Muscle of leg (tissue), 11 donors: ENCODE results near the gene HBA2. TPM values are rescaled to one million over a fixed set of nuclear protein-coding genes. Genes with fewer than 3 reads are reported as not detected.
"Not testable (repeated sequence)": the region's sequence is repeated elsewhere in the genome, so short reads cannot be mapped to it uniquely, and the experiment has no call there.

ENCODE experiments used
- DNase-seq: peaks from one replicate; pipeline ENCODE4 v3.0.0; 2013
- H3K27ac ChIP-seq: one replicate; pipeline ENCODE4 v1.5.1; 2013; ENCODE audit warnings: mild to moderate bottlenecking, low read length, control low read depth
- H3K27me3 ChIP-seq: one replicate; pipeline ENCODE4 v1.6.1; 2013; ENCODE audit warnings: low read length; ENCODE audit not compliant: control insufficient read depth, insufficient read depth
- H3K36me3 ChIP-seq: one replicate; pipeline ENCODE4 v1.6.1; 2013; ENCODE audit warnings: low read length; ENCODE audit not compliant: control insufficient read depth, insufficient read depth
- H3K4me1 ChIP-seq: one replicate; pipeline ENCODE4 v1.6.1; 2013; ENCODE audit warnings: low read length; ENCODE audit not compliant: control insufficient read depth, insufficient read depth
- H3K4me3 ChIP-seq: one replicate; pipeline ENCODE4 v1.5.1; 2013; ENCODE audit warnings: low read length, control low read depth
- H3K9me3 ChIP-seq: replicated peaks from 2 replicates; pipeline ENCODE4 v1.6.1; 2013; ENCODE audit warnings: low read depth, low read length; ENCODE audit not compliant: control insufficient read depth
- WGBS: methylation state at CpG from one replicate; pipeline ENCODE4 v1.1.5; 2013; ENCODE audit warnings: missing lambda C conversion rate; ENCODE audit not compliant: insufficient coverage; 5-methylcytosine and 5-hydroxymethylcytosine counted together
- polyA plus RNA-seq, 8 donors: library from polyadenylated mRNA; unstranded; fragments of 120-200 nt; gene quantifications; one replicate each; pipeline versions ENCODE4 v1.2.1 to v1.2.3, GENCODE V29; 2013; ENCODE audit warnings: inconsistent platforms in 1 of 8, low replicate concordance in 1 of 8; ENCODE audit not compliant: insufficient read length in 8 of 8, insufficient read depth in 1 of 8
- total RNA-seq: library from RNA; stranded (reverse); fragments of 120-200 nt; gene quantifications from one replicate; pipeline ENCODE4 v1.2.4, GENCODE V29; 2013

HBA2 gene
- total and polyA plus RNA-seq, 9 donors: 926 to 10,285 (median 5,731) TPM

DNA sequence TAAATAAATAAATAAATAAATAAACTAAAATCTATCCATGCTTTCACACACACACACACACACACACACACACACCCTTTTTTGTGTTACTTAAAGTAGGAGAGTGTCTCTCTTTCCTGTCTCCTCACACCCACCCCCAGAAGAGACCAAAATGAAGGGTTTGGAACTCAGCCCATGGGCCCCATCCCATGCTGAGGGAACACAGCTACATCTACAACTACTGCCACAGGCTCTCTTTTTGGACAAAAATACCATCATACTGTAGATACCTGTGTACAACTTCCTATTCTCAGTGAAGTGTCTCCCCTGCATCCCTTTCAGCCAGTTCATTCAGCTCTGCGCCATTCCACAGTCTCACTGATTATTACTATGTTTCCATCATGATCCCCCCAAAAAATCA, 1.9 kb upstream of the HBA2 start:
- no peaks in the 10 kb centered on the region for H3K36me3 ChIP-seq
- peaks cover 9% of the 10 kb centered on the region for H3K4me1 ChIP-seq
- no CpG with 5 or more reads among the region's 1 CpG for WGBS
- H3K27me3 ChIP-seq: peaks cover 76% of the 10 kb centered on the region
- DNase-seq: no peak
- H3K27ac ChIP-seq: no peak overlapping the region
- no peak overlapping the region for H3K4me3 ChIP-seq
- no peaks in the 10 kb centered on the region for H3K9me3 ChIP-seq

DNA sequence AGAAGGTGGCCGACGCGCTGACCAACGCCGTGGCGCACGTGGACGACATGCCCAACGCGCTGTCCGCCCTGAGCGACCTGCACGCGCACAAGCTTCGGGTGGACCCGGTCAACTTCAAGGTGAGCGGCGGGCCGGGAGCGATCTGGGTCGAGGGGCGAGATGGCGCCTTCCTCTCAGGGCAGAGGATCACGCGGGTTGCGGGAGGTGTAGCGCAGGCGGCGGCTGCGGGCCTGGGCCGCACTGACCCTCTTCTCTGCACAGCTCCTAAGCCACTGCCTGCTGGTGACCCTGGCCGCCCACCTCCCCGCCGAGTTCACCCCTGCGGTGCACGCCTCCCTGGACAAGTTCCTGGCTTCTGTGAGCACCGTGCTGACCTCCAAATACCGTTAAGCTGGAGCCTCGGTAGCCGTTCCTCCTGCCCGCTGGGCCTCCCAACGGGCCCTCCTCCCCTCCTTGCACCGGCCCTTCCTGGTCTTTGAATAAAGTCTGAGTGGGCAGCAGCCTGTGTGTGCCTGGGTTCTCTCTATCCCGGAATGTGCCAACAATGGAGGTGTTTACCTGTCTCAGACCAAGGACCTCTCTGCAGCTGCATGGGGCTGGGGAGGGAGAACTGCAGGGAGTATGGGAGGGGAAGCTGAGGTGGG, 657 bp downstream of the HBA2 start:
- H3K36me3 ChIP-seq, H3K9me3 ChIP-seq, H3K4me3 ChIP-seq, H3K4me1 ChIP-seq, DNase-seq, H3K27ac ChIP-seq: not testable (repeated sequence)
- H3K27me3 ChIP-seq: peaks cover 68% of the 10 kb centered on the region
- WGBS: 3% methylated on average over 16 of the region's 44 CpGs

- not testable (repeated sequence) for DNase-seq
These were observed 1.5 kb downstream of the HBA2 start for GRCh38 chr16:173928-174769.

GRCh38 chr16:175011-175949, 2.6 kb downstream of the HBA2 start:
- Histone ChIP-seq H3K27me3 (peaks cover 70% of the 10 kb centered on the region), H3K4me3 (no peak overlapping the region), H3K27ac (no peak overlapping the region), H3K4me1 (peaks cover 10% of the 10 kb centered on the region), H3K9me3 (no peaks in the 10 kb centered on the region), H3K36me3 (no peaks in the 10 kb centered on the region)
- 25% methylated on average over 3 of the region's 8 CpGs for WGBS
- DNase-seq: no peak

More at GRCh38 chr16:173928-174769, 1.5 kb downstream of the HBA2 start:
- H3K27ac ChIP-seq, H3K9me3 ChIP-seq, H3K4me1 ChIP-seq, H3K36me3 ChIP-seq, H3K4me3 ChIP-seq: not testable (repeated sequence)
- peaks cover 68% of the 10 kb centered on the region for H3K27me3 ChIP-seq
- WGBS: 4% methylated on average over 5 of the region's 13 CpGs

GRCh38 chr16:176006-176405, 3.3 kb downstream of the HBA2 start:
- H3K4me3 ChIP-seq: not testable (repeated sequence)

GRCh38 chr16:176477-177382, 4.1 kb downstream of the HBA2 start, which contains the start of gene HBA1:
Gene HBA1, plus strand, starts transcription at chr16:176680. Its CDS starts 37 bp downstream, at chr16:176717.
- not testable (repeated sequence) for H3K4me3 ChIP-seq, H3K36me3 ChIP-seq, DNase-seq, H3K9me3 ChIP-seq, H3K27ac ChIP-seq
- Histone ChIP-seq H3K4me1 (peaks cover 20% of the 10 kb centered on the region), H3K27me3 (peaks cover 64% of the 10 kb centered on the region)
- WGBS: 0% methylated on average over 1 of the region's 88 CpGs

More at GRCh38 chr16:176006-176405, 3.3 kb downstream of the HBA2 start:
- H3K36me3 ChIP-seq, DNase-seq, H3K9me3 ChIP-seq, H3K27ac ChIP-seq: not testable (repeated sequence)
- peaks cover 69% of the 10 kb centered on the region for H3K27me3 ChIP-seq
- WGBS: no CpG with 5 or more reads among the region's 39 CpGs
- peaks cover 17% of the 10 kb centered on the region for H3K4me1 ChIP-seq

DNA sequence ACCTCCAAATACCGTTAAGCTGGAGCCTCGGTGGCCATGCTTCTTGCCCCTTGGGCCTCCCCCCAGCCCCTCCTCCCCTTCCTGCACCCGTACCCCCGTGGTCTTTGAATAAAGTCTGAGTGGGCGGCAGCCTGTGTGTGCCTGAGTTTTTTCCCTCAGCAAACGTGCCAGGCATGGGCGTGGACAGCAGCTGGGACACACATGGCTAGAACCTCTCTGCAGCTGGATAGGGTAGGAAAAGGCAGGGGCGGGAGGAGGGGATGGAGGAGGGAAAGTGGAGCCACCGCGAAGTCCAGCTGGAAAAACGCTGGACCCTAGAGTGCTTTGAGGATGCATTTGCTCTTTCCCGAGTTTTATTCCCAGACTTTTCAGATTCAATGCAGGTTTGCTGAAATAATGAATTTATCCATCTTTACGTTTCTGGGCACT, 4.7 kb downstream of the HBA2 start:
- H3K4me3 ChIP-seq: no peak overlapping the region
- 0% methylated on average over 6 of the region's 13 CpGs for WGBS
- H3K27ac ChIP-seq: no peak overlapping the region
- peaks cover 20% of the 10 kb centered on the region for H3K4me1 ChIP-seq
- peaks cover 60% of the 10 kb centered on the region for H3K27me3 ChIP-seq
- H3K9me3 ChIP-seq: no peaks in the 10 kb centered on the region
- no peaks in the 10 kb centered on the region for H3K36me3 ChIP-seq
- DNase-seq: peak; percentile 77

GRCh38 chr16:177981-178667, 5.4 kb downstream of the HBA2 start:
- peaks cover 60% of the 10 kb centered on the region for H3K27me3 ChIP-seq
- WGBS: 58% methylated on average over 6 of the region's 11 CpGs

DNA sequence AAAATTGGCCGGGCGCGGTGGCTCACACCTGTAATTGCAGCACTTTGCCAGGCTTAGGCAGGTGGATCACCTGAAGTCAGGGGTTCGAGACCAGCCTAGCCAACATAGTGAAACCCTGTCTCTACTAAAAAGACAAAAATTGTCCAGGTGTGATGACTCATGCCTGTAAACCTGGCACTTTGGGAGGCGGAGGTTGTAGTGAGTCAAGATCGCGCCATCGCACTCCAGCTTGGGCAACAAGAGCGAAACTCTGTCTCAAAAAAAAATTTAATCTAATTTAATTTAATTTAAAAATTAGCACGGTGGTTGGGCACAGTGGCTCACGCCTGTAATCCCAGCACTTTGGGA, 6.0 kb downstream of the HBA2 start:
- Histone ChIP-seq H3K4me1 (peaks cover 20% of the 10 kb centered on the region), H3K27ac (no peak overlapping the region)
- 76% methylated on average over 4 of the region's 11 CpGs for WGBS

More at GRCh38 chr16:177981-178667, 5.4 kb downstream of the HBA2 start:
- DNase-seq: no peak
- H3K4me1 ChIP-seq: peaks cover 20% of the 10 kb centered on the region
- H3K27ac ChIP-seq: no peak overlapping the region
- H3K4me3 ChIP-seq: no peak overlapping the region
- H3K36me3 ChIP-seq: no peaks in the 10 kb centered on the region
- H3K9me3 ChIP-seq: no peaks in the 10 kb centered on the region

More for the DNA sequence above, 6.0 kb downstream of the HBA2 start:
- no peaks in the 10 kb centered on the region for H3K9me3 ChIP-seq
- no peaks in the 10 kb centered on the region for H3K36me3 ChIP-seq
- DNase-seq: no peak
- peaks cover 57% of the 10 kb centered on the region for H3K27me3 ChIP-seq
- H3K4me3 ChIP-seq: no peak overlapping the region
